Duodenal mucosa (tissue), 2 donors: Measurements from ENCODE around the gene EMC8.

Experiments used
- H3K27ac ChIP-seq: one replicate; pipeline ENCODE4 v1.7.0; 2013; ENCODE audit warnings: low read depth, low read length
- H3K27me3 ChIP-seq, 2 donors: one replicate each; pipeline ENCODE4 v1.7.0; 2013; ENCODE audit warnings: low read length in 2 of 2, control low read depth in 1 of 2; ENCODE audit not compliant: insufficient read depth in 2 of 2, control insufficient read depth in 1 of 2
- H3K36me3 ChIP-seq, 2 donors: one replicate each; pipeline ENCODE4 v1.7.0; 2013; ENCODE audit warnings: low read length in 2 of 2, control low read depth in 1 of 2; ENCODE audit not compliant: insufficient read depth in 2 of 2, control insufficient read depth in 1 of 2
- H3K4me1 ChIP-seq, 2 donors: one replicate each; pipeline ENCODE4 v1.7.0; 2013; ENCODE audit warnings: low read length in 2 of 2, control low read depth in 1 of 2; ENCODE audit not compliant: insufficient read depth in 2 of 2, control insufficient read depth in 1 of 2
- H3K4me3 ChIP-seq, 2 donors: one replicate each; pipeline ENCODE4 v1.7.0; 2013; ENCODE audit warnings: low read length in 2 of 2, low read depth in 1 of 2
- H3K9ac ChIP-seq, 2 donors: one replicate each; pipeline ENCODE4 v1.7.0; 2013; ENCODE audit warnings: low read length in 2 of 2, low read depth in 1 of 2
- H3K9me3 ChIP-seq, 2 donors: one replicate each; pipeline ENCODE4 v1.7.0; 2013; ENCODE audit warnings: low read length in 2 of 2, control low read depth in 1 of 2; ENCODE audit not compliant: control insufficient read depth in 1 of 2

EMC8 gene

DNA sequence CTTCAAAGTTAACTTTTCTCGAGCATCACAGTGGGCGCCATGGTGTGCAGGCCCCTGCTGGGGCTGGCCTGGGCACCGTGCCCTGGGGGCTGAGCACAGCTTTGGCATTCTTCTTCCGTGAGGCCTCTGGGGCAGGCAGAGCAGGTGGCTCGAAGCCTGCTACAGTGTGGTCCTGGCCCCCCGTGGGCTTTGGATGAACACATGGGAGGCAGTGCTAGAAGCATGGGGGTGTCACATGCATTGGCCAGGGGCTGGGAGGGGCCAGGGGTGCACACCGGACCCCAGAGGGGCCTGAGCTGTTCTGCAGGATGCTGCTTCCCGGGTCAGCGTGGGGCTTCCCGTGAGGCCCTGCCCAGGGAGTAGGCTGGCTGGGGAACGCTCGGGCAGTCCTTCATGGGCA, 36.4 kb downstream of the EMC8 start:
- Histone ChIP-seq H3K4me1 (peaks cover 0 to 5% of the 10 kb centered on the region in 2 donors), H3K4me3 (no peak overlapping the region), H3K9ac (no peak overlapping the region), H3K27ac (no peak overlapping the region), H3K36me3 (no peaks in the 10 kb centered on the region), H3K9me3 (no peaks in the 10 kb centered on the region), H3K27me3 (peaks cover 3 to 6% of the 10 kb centered on the region in 2 donors)

DNA sequence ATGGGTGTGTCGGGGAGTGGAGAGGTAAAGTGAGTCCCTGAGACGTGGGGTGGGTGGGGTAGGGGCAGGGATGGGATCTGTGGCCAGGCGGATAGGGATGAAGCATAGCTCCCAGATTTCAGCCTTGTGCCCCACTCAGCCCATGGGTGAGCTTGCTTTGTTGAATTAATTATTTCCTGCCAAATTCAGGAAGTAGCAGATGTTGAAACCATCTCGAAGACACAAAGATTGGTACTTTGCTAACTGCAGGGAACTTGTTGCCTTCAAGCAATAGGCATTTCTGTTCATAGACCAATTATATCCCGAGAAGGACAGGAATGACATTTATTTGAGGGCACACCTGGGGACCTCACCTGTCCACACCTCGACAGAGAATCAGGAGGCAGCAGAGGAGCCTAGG, 37.5 kb downstream of the EMC8 start:
- Histone ChIP-seq H3K9me3 (no peaks in the 10 kb centered on the region), H3K4me3 (no peak overlapping the region), H3K4me1 (peaks cover 0 to 5% of the 10 kb centered on the region in 2 donors), H3K36me3 (no peaks in the 10 kb centered on the region), H3K9ac (no peak overlapping the region), H3K27me3 (peaks cover 3 to 6% of the 10 kb centered on the region in 2 donors), H3K27ac (no peak overlapping the region)

DNA sequence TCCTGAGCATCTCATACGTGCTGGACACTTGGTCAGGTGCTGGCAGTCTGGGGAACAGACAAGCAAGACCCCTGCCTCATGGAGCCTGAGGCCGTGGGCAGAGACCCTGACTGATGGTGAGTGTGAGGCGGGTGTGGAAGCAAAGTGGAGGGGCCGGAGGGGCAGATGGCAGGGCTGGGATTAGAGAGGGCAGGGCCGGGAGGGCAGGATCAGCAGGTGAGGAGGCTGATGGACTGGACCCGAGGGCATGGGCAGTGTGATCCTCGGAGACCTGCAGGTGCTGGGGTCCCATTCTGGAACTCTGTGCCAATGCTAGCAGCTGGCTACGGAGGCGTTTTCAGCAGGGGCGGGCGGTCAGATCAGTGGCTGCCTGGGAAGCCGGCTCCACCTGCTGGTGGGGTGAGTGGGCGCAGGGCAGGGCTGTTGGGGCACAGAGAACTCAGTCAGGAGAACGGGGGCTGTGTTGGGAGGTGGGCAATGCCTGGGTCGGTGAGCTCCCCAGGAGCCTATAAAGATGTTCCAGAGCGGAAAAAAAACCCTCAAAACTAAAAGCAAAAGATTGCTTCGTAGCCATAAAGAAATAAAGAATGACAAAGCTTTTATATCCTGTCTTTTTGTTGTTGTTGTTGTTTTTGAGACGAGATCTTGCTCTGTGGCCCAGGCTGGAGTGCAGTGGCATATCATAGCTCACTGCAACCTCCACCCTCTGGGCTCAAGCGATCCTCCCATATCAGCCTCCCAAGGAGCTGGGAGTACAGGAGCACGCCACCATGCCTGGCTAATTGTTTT, 39.5 kb downstream of the EMC8 start:
- Histone ChIP-seq H3K27ac (no peak overlapping the region), H3K4me1 (peaks cover under 1 to 6% of the 10 kb centered on the region in 2 donors), H3K36me3 (no peaks in the 10 kb centered on the region), H3K9ac (no peak overlapping the region), H3K9me3 (no peaks in the 10 kb centered on the region), H3K4me3 (no peak overlapping the region), H3K27me3 (peaks cover 0 to 6% of the 10 kb centered on the region in 2 donors)

DNA sequence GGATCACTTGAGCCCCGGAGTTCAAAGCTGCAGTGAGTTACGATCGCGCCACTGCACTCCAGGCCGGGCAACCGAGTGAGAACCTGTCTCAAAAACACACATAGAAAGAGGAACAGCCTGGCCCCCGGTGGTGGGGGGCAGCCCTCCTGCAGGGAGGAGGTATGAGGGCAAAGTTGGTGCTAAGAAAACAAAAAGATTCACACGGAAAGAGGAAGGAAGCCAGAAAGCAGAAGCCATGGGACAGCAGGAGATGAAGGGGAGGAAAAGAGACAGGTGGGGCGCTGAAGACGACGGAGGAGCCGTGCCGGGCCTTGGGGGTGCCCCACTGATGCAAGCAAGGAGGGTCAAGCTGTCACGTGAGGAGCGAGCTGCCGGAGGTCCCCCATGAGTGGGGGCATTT, 40.2 kb downstream of the EMC8 start:
- Histone ChIP-seq H3K9me3 (no peaks in the 10 kb centered on the region), H3K4me1 (peaks cover 7 to 13% of the 10 kb centered on the region in 2 donors), H3K27ac (no peak overlapping the region), H3K4me3 (no peak overlapping the region), H3K27me3 (peaks cover 0 to 10% of the 10 kb centered on the region in 2 donors), H3K9ac (no peak overlapping the region), H3K36me3 (no peaks in the 10 kb centered on the region)

DNA sequence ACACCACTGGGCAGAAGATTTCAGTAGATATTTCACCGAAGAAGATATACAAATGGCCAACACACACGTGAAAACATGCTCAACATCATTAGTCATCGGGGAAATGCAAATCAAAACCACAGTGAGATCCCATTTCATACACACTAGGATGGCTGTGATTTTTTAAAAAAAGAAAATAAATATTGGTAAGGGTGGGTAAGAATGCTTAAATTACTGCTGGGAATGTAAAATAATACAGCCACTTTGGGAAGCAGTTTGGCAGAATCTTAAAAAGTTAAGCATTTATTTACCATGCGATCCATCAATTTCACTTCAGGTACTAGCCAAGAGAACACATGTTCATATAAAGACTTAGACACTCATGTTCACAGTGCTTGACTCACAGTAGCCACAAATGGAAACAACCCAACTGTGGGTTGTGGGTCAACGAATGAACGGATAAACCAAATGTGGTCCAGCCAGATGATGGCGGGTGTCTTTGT, 42.0 kb downstream of the EMC8 start:
- no peaks in the 10 kb centered on the region for H3K9me3 ChIP-seq
- peaks cover 4 to 18% of the 10 kb centered on the region in 2 donors for H3K27me3 ChIP-seq
- H3K4me3 ChIP-seq: no peak overlapping the region
- no peaks in the 10 kb centered on the region for H3K36me3 ChIP-seq
- peaks cover 21 to 28% of the 10 kb centered on the region in 2 donors for H3K4me1 ChIP-seq
- no peak overlapping the region for H3K9ac ChIP-seq
- H3K27ac ChIP-seq: no peak overlapping the region

DNA sequence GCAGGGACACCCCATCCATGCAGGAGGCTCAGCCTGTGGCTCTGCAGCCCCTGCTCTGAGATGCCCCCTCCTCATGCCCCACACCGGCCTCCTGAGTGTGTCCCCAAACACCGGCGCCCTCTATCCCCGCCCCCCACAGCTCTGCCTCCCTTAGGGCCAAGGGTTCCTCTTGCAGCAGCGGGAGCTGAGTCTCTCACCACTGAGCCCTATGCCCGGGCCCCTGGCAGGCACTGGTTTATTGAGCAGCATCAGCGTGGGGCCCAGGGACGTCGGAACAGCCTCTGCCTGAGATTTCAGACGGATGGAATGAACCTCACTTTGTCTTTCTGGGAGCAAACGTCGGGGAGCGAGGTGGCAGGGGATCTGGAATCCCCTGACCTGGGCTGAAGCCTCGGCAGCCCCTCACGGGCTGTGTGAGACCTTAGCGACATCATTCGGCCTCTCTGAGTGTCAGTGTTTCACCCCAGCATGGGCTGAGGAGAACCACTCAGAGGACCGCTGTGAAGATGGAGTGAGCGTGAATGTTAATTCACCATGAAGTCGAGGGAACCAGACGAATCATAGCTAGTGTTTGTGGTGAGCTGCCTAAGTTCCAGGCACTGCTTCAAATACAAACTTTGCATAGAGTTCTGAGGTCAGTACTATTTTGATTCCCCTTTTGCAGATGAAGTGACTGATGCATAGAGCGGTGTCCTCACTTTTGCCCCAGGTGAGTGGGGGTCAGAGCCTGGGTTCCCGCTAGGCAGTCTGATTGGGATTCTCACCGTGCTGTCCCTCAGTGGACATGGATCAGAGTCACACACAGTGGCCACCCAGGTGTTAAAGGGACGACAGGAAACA, 43.2 kb downstream of the EMC8 start:
- peaks cover 15 to 28% of the 10 kb centered on the region in 2 donors for H3K27me3 ChIP-seq
- H3K9me3 ChIP-seq: no peaks in the 10 kb centered on the region
- no peak overlapping the region for H3K4me3 ChIP-seq
- peaks cover 27 to 37% of the 10 kb centered on the region in 2 donors for H3K4me1 ChIP-seq
- no peak overlapping the region for H3K9ac ChIP-seq
- H3K27ac ChIP-seq: peak overlapping the region; percentile 66
- no peaks in the 10 kb centered on the region for H3K36me3 ChIP-seq

DNA sequence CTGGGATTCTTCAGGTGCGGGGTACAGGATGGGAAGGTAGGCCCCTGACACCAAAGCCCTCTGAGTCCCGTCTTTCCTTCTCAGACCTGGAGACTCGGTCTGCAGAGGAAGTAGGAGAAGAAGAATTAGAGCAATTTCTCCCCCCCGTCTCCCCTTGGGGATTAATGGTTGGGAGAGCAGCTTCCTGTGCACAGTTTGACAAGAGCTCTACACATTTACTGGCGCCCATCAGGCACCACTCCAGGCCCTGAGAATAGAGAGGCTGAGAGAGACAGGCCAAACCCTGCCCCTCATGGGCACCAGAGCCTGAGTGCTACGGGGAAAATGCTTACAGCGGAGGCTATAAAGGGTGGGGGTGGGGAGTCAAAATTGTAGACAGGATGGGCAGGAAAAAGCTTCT, 44.9 kb downstream of the EMC8 start:
- H3K36me3 ChIP-seq: no peaks in the 10 kb centered on the region
- H3K27me3 ChIP-seq: peaks cover 25 to 35% of the 10 kb centered on the region in 2 donors
- H3K27ac ChIP-seq: no peak overlapping the region
- no peaks in the 10 kb centered on the region for H3K9me3 ChIP-seq
- no peak overlapping the region for H3K4me3 ChIP-seq
- H3K9ac ChIP-seq: no peak overlapping the region
- peaks cover 27 to 43% of the 10 kb centered on the region in 2 donors for H3K4me1 ChIP-seq

DNA sequence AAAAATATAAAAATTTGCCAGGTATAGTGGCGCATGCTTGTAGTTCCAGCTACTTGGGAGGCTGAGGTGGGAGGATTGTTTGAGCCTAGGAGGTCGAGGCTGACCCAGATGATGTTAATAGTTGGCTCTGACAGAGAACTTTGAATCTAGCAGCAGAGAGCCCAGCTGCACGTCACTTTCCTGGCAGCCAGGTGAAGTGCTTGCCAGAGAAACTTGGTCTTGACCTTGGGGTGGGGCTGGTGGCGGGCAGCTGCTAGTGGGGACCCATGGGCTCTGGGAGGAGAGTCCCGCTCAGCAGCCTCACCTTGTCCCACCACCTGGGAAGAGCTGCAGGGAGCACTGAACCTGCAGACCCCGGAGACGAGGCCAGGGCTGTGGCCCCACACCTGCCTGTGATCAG, 45.4 kb downstream of the EMC8 start:
- Histone ChIP-seq H3K9me3 (no peaks in the 10 kb centered on the region), H3K9ac (no peak overlapping the region), H3K27me3 (peaks cover 26 to 37% of the 10 kb centered on the region in 2 donors), H3K36me3 (no peaks in the 10 kb centered on the region), H3K27ac (no peak overlapping the region), H3K4me1 (peaks cover 27 to 42% of the 10 kb centered on the region in 2 donors), H3K4me3 (no peak overlapping the region)

DNA sequence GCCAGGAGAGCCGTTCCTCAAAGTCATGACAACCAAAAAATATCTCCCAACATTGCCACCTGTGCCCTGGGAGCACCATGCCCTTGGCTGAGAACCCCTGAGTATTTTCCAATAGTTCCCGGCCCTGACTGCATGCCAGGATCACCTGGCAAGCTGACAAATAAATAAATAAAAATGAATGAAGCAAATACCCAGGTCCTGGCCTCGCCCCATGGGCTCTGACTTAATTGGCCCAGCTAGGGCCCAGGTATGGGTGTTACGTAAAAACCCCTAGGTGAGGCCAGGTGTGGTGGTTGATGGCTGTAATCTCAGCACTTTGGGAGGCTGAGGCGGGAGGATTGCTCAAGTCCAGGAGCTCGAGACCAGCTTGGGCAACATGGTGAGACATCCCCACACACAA, 45.8 kb downstream of the EMC8 start:
- H3K27me3 ChIP-seq: peaks cover 26 to 34% of the 10 kb centered on the region in 2 donors
- no peak overlapping the region for H3K27ac ChIP-seq
- no peaks in the 10 kb centered on the region for H3K9me3 ChIP-seq
- no peaks in the 10 kb centered on the region for H3K36me3 ChIP-seq
- peaks cover 27 to 42% of the 10 kb centered on the region in 2 donors for H3K4me1 ChIP-seq
- no peak overlapping the region for H3K4me3 ChIP-seq
- H3K9ac ChIP-seq: no peak overlapping the region
